ENCODE measurements around the gene NCAPD2.

DNA sequence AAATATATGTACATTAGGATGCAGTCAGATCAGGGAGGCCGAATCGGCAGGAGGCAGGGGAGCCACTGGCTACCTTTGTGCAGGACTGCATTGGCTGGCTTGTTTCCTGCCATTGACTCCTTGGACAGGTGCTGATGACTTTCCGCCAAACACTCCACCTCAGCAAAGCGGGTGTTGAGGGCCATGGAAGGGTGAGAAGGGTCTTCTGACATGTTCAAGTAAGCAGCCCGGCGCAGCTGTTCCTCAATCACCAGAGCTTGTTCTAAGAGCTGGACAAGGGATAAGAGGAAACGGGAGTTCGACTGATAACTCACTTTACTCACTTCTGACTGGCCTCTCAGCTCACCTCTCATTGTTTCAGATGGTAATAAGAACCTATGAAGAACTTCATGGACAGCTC is 79.1 kb downstream of the NCAPD2 start:
- TF ChIP-seq, protein P1, sequence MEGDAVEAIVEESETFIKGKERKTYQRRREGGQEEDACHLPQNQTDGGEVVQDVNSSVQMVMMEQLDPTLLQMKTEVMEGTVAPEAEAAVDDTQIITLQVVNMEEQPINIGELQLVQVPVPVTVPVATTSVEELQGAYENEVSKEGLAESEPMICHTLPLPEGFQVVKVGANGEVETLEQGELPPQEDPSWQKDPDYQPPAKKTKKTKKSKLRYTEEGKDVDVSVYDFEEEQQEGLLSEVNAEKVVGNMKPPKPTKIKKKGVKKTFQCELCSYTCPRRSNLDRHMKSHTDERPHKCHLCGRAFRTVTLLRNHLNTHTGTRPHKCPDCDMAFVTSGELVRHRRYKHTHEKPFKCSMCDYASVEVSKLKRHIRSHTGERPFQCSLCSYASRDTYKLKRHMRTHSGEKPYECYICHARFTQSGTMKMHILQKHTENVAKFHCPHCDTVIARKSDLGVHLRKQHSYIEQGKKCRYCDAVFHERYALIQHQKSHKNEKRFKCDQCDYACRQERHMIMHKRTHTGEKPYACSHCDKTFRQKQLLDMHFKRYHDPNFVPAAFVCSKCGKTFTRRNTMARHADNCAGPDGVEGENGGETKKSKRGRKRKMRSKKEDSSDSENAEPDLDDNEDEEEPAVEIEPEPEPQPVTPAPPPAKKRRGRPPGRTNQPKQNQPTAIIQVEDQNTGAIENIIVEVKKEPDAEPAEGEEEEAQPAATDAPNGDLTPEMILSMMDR (IDR thresholded peaks at IDR 0.05): no peak
- TF ChIP-seq POLR2A (IDR thresholded peaks at IDR 0.05): no peak
